GM12891 (cell line): ENCODE data around the gene CDH13.

Experiments
- DNase-seq: peaks from one replicate; pipeline ENCODE4 v3.0.0; 2011; ENCODE audit warnings: low spot score; ENCODE audit not compliant: insufficient read length
- FAIRE-seq: peaks from 2 replicates; lab custom pipeline; 2011; peaks lifted over from hg19 to GRCh38; lab: Jason Lieb, UNC
- PAX5 ChIP-seq: IDR thresholded peaks from 2 replicates; pipeline ENCODE4 v1.6.1; 2011; ENCODE audit warnings: low read length, moderate library complexity, mild to moderate bottlenecking; ENCODE audit not compliant: insufficient read depth, severe bottlenecking
- POLR2A ChIP-seq: IDR thresholded peaks from 2 replicates; pipeline ENCODE4 v1.6.1; 2011; ENCODE audit warnings: low read depth, low read length, control low read depth
- POLR2AphosphoS5 ChIP-seq: IDR thresholded peaks from 2 replicates; pipeline ENCODE4 v1.6.1; 2011; ENCODE audit warnings: low read depth, low read length, control low read depth
- POU2F2 ChIP-seq: IDR thresholded peaks from 2 replicates; pipeline ENCODE4 v1.6.1; 2011; ENCODE audit warnings: low read depth, mild to moderate bottlenecking, control low read depth, low read length, moderate library complexity
- SPI1 ChIP-seq: IDR thresholded peaks from 2 replicates; pipeline ENCODE4 v1.6.1; 2011; ENCODE audit warnings: low read depth, low read length, control low read depth
- TAF1 ChIP-seq: IDR thresholded peaks from 2 replicates; pipeline ENCODE4 v1.6.1; 2011; ENCODE audit warnings: low read depth, low read length, control low read depth

The CDH13 gene

GRCh38 chr16:82992786-82993185 lies 366.0 kb downstream of the CDH13 start:
- TF ChIP-seq PAX5 (no peak), POU2F2 (no peak), POLR2AphosphoS5 (no peak), SPI1 (no peak), POLR2A (no peak), TAF1 (no peak)
- DNase-seq (no peak), FAIRE-seq (no peak)

GRCh38 chr16:82993415-82993814 lies 366.6 kb downstream of the CDH13 start:
- DNase-seq (no peak), FAIRE-seq (no peak)
- no peak for TF ChIP-seq POU2F2
- no peak for TF ChIP-seq TAF1
- TF ChIP-seq SPI1: no peak
- TF ChIP-seq POLR2AphosphoS5: no peak
- TF ChIP-seq PAX5: no peak
- no peak for TF ChIP-seq POLR2A

- DNase-seq (no peak), FAIRE-seq (no peak)
- TF ChIP-seq POLR2AphosphoS5 (no peak), POLR2A (no peak), TAF1 (no peak), POU2F2 (no peak), SPI1 (no peak), PAX5 (no peak)
Observed at GRCh38 chr16:82993926-82994325, 367.2 kb downstream of the CDH13 start.

- FAIRE-seq: no peak
- TF ChIP-seq SPI1 (no peak), PAX5 (no peak), POLR2A (no peak)
- DNase-seq: no peak
Observed at GRCh38 chr16:82995286-82995923, 368.6 kb downstream of the CDH13 start.

GRCh38 chr16:82995924-82996441 lies 369.2 kb downstream of the CDH13 start:
- TF ChIP-seq SPI1 (no peak), PAX5 (no peak), POLR2AphosphoS5 (no peak), TAF1 (no peak), POLR2A (no peak), POU2F2 (no peak)
- no peak for DNase-seq
- no peak for FAIRE-seq

GRCh38 chr16:82996814-82997213 lies 370.0 kb downstream of the CDH13 start:
- FAIRE-seq: peak; percentile 59
- TF ChIP-seq POLR2A (no peak), SPI1 (no peak), POU2F2 (no peak), POLR2AphosphoS5 (no peak), PAX5 (no peak), TAF1 (no peak)

GRCh38 chr16:82999711-83000110 lies 372.9 kb downstream of the CDH13 start:
- TF ChIP-seq POLR2A (no peak), SPI1 (no peak), POU2F2 (no peak), TAF1 (no peak), POLR2AphosphoS5 (no peak), PAX5 (no peak)
- no peak for FAIRE-seq

More at GRCh38 chr16:82996814-82997213, 370.0 kb downstream of the CDH13 start:
- no peak for DNase-seq

GRCh38 chr16:83002351-83003334 lies 375.9 kb downstream of the CDH13 start:
- FAIRE-seq (no peak), DNase-seq (no peak)
- TF ChIP-seq POLR2AphosphoS5: no peak
- TF ChIP-seq PAX5: no peak
- TF ChIP-seq TAF1: no peak
- TF ChIP-seq POLR2A: no peak
- TF ChIP-seq SPI1: no peak

More at GRCh38 chr16:82999711-83000110, 372.9 kb downstream of the CDH13 start:
- DNase-seq: no peak

- no peak for FAIRE-seq
- TF ChIP-seq POLR2AphosphoS5: no peak
- TF ChIP-seq PAX5: no peak
- no peak for TF ChIP-seq POU2F2
- TF ChIP-seq POLR2A: no peak
- no peak for TF ChIP-seq TAF1
- TF ChIP-seq SPI1: no peak
- no peak for DNase-seq
Observed at GRCh38 chr16:83004868-83005652, 378.3 kb downstream of the CDH13 start.

- TF ChIP-seq POLR2A (no peak), PAX5 (no peak), SPI1 (no peak), POLR2AphosphoS5 (no peak), POU2F2 (no peak), TAF1 (no peak)
- DNase-seq (no peak), FAIRE-seq (no peak)
Observed at GRCh38 chr16:83005653-83006160, 378.9 kb downstream of the CDH13 start.
